ENCODE measurements around the gene PLXNA4. TPM values are rescaled to one million over a fixed set of nuclear protein-coding genes. Genes with fewer than 3 reads are reported as not detected.
A peak's percentile ranks its signal among the peaks of the same experiment; 100 is the strongest.

The PLXNA4 gene
- total RNA-seq, 2 experiments from 2014 or later = 0.75 to 0.85 TPM

- no peaks in the 10 kb centered on the region for H3K27me3 Mint-ChIP-seq
- ATAC-seq (ENCODE audit: poor library complexity) (no peak), DNase-seq (no peak)
- H3K27ac Mint-ChIP-seq = peak overlapping the region; percentile 37
- H3K27me3 ChIP-seq (ENCODE audit: control insufficient read depth in 1 of 2, insufficient read depth in 2 of 2, low read length in 2 of 2) = no peaks in the 10 kb centered on the region
- TF ChIP-seq CTCF (IDR thresholded peaks at IDR 0.05) = no peak
- H3K4me1 Mint-ChIP-seq (ENCODE audit: low read depth) = peaks cover 54% of the 10 kb centered on the region
- H3K9me3 ChIP-seq (ENCODE audit: control insufficient read depth in 1 of 2, insufficient read depth in 1 of 2, low read length in 2 of 2) = peaks cover 0 to 7% of the 10 kb centered on the region in 2 experiments
- intact Hi-C loops (cut with DNase I, micrococcal nuclease) = loop anchor here in 1 of 2 experiments (5.0 kb wide), 1 partner anchor 54 kb away; no protein-coding TSS in a partner anchor
- no peak overlapping the region for H3K4me3 ChIP-seq (ENCODE audit: low read length)
- H3K9me3 Mint-ChIP-seq = peaks cover 4% of the 10 kb centered on the region
- no peak overlapping the region for H3K4me3 Mint-ChIP-seq
- ChIA-PET POLR2A (interaction anchor here (1.4 kb wide), 1 partner anchor 33 kb away, joined by 5 read pairs; no protein-coding TSS in a partner anchor), CTCF (no interaction called here)
- no peak overlapping the region for H3K27ac ChIP-seq (ENCODE audit: low read depth in 1 of 2, low read length in 2 of 2)
- H3K4me1 ChIP-seq (ENCODE audit: insufficient read depth, low read length) = peaks cover 45% of the 10 kb centered on the region
- H3K36me3 Mint-ChIP-seq (ENCODE audit: low read depth) = no peaks in the 10 kb centered on the region
- H3K36me3 ChIP-seq (ENCODE audit: insufficient read depth, low read length) = no peaks in the 10 kb centered on the region
Observed at GRCh38 chr7:132428247-132428919, 147.9 kb downstream of the PLXNA4 start.

GRCh38 chr7:132425942-132426341 is 150.3 kb downstream of the PLXNA4 start:
- intact Hi-C loops (cut with DNase I, micrococcal nuclease) = loop anchor here in 1 of 2 experiments (5.0 kb wide), 1 partner anchor 56 kb away; no protein-coding TSS in a partner anchor
- Histone ChIP-seq H3K36me3 (ENCODE audit: insufficient read depth, low read length) (no peaks in the 10 kb centered on the region), H3K4me1 (ENCODE audit: insufficient read depth, low read length) (peaks cover 20% of the 10 kb centered on the region), H3K27me3 (ENCODE audit: control insufficient read depth in 1 of 2, insufficient read depth in 2 of 2, low read length in 2 of 2) (no peaks in the 10 kb centered on the region), H3K27ac (ENCODE audit: low read depth in 1 of 2, low read length in 2 of 2) (no peak overlapping the region), H3K9me3 (ENCODE audit: control insufficient read depth in 1 of 2, insufficient read depth in 1 of 2, low read length in 2 of 2) (peaks cover 0 to 7% of the 10 kb centered on the region in 2 experiments), H3K4me3 (ENCODE audit: low read length) (no peak overlapping the region)
- Mint-ChIP-seq H3K27me3 (no peaks in the 10 kb centered on the region), H3K4me1 (ENCODE audit: low read depth) (peaks cover 30% of the 10 kb centered on the region), H3K9me3 (peaks cover 3% of the 10 kb centered on the region), H3K27ac (no peak overlapping the region), H3K4me3 (no peak overlapping the region), H3K36me3 (ENCODE audit: low read depth) (no peaks in the 10 kb centered on the region)
- POLR2A ChIA-PET = interaction anchor here (1.8 kb wide), 1 partner anchor 12 kb away, joined by 5 read pairs; no protein-coding TSS in a partner anchor
- no peak for DNase-seq
- no peak for ATAC-seq (ENCODE audit: poor library complexity)
- CTCF ChIA-PET = no interaction called here
- TF ChIP-seq CTCF (IDR thresholded peaks at IDR 0.05) = no peak

- no peak overlapping the region for H3K4me3 ChIP-seq (ENCODE audit: low read length)
- Mint-ChIP-seq H3K27ac (no peak overlapping the region), H3K27me3 (no peaks in the 10 kb centered on the region), H3K9me3 (peaks cover 5% of the 10 kb centered on the region), H3K4me3 (no peak overlapping the region), H3K4me1 (ENCODE audit: low read depth) (peaks cover 21% of the 10 kb centered on the region), H3K36me3 (ENCODE audit: low read depth) (no peaks in the 10 kb centered on the region)
- no peak for TF ChIP-seq CTCF (IDR thresholded peaks at IDR 0.05)
- H3K27ac ChIP-seq (ENCODE audit: low read depth in 1 of 2, low read length in 2 of 2) = no peak overlapping the region
- DNase-seq (no peak), ATAC-seq (ENCODE audit: poor library complexity) (no peak)
- intact Hi-C loops (cut with DNase I, micrococcal nuclease) = loop anchor here in 1 of 2 experiments (5.0 kb wide), 1 partner anchor 57 kb away; no protein-coding TSS in a partner anchor
- POLR2A ChIA-PET = no interaction called here
- H3K36me3 ChIP-seq (ENCODE audit: insufficient read depth, low read length) = no peaks in the 10 kb centered on the region
- H3K27me3 ChIP-seq (ENCODE audit: control insufficient read depth in 1 of 2, insufficient read depth in 2 of 2, low read length in 2 of 2) = no peaks in the 10 kb centered on the region
- CTCF ChIA-PET = no interaction called here
- H3K4me1 ChIP-seq (ENCODE audit: insufficient read depth, low read length) = peaks cover 12% of the 10 kb centered on the region
- H3K9me3 ChIP-seq (ENCODE audit: control insufficient read depth in 1 of 2, insufficient read depth in 1 of 2, low read length in 2 of 2) = peaks cover 0 to 10% of the 10 kb centered on the region in 2 experiments
Observed at GRCh38 chr7:132424821-132425724, 151.2 kb downstream of the PLXNA4 start.

All from CD4-positive, alpha-beta T cell (primary cell).